NCI-H1930 (cell line): ENCODE results near the gene FXN.
"Not testable (repeated sequence)": the region's sequence is repeated elsewhere in the genome, so short reads cannot be mapped to it uniquely, and the experiment has no call there.

Experiments used
- DNase-seq, 2 experiments: peaks; one replicate each; lab custom pipeline; 2025; lab: John Stamatoyannopoulos, UW

Gene FXN

GRCh38 chr9:69027355-69028097 is 8.0 kb upstream of the FXN start:
- peak in 1 of 2 experiments; percentile 13 for DNase-seq

DNA sequence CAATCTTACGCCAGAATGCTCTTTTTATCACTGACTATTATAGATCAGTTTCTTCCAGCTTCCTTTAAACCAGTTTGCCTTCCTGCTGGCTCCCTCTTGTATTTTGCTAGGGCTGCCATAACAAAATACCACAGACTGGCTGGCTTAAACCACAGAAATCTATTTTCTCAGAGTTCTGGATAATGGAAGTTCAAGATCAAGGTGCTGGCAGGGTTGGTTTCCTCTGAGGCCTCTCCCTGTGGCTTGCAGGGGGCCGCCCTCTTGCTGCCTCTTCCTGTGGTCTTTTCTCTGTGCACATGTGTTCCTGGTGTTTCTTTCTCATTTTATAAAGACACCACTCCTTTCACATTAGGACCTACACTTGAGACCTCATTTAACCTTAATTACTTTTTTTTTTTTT is 6.8 kb upstream of the FXN start:
- no peak for DNase-seq

DNA sequence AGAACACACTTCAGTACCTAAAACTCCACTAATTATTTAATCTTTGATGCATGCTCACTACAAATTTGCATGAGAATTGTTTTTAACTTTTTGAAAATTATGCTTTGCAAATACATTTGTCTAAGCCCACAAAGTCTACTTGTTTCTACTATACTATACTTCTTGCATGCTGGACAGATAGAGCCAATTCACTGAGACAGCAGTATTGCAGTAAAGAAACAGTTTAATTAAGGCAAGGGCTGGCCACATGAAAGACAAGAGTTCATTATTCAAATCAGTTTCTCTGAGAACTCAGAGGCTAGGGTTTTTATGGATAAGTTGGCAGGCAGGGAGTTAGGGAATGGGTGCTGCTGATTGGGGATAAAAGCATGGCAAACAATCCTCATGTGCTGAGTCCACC is 6.0 kb upstream of the FXN start:
- no peak for DNase-seq

DNA sequence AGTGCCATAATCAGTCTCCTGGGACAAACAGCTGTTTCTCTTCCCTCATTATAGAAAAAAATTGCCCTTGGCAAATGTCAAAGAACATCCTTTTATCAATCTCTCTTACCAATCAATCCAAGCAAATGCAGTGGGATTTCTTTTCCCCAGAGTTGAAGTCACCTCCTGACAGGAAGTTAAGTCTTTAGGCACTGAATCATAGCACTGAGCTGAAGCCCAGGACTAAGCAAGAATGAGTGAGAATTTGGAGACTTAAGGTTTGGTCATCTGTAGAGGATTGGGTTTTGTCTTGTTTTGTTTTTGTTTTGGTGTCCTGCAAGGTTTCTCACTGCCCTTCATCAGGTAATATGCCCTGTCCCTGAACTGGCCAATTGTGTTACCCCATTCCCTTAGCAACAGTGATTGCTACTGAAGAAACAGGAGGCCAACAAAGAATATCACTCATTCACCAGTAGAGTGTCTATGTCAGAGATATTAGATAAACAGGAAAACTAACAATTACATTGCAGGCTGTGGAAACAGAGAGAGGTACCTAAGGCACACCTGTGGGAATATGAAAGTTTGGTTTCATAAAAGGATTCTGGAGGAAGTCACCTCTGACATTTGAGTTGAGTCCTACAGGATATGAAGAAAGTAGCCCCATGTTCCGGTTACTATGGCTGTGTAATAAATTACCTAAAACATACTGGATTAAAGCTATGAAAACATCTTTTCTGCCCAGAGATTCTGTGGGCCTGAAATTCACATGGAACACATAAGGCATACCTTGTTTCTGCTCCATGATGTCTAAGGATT is 4.5 kb upstream of the FXN start:
- no peak for DNase-seq

DNA sequence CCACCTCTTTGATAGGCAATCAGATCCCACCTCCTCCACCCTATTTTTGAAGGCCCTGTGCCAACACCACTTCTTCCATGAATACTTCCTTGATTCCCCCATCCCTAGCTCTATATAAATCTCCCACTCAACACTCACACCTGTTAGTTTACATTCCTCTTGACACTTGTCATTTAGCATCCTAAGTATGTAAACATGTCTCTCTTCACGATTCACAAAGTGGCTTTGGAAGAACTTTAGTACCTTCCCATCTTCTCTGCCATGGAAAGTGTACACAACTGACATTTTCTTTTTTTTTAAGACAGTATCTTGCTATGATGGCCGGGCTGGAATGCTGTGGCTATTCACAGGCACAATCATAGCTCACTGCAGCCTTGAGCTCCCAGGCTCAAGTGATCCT is 1.5 kb upstream of the FXN start:
- DNase-seq = no peak

- no peak for DNase-seq
These were observed 757 bp downstream of the FXN start for GRCh38 chr9:69036309-69036708.

- no peak for DNase-seq
These were observed 1.2 kb downstream of the FXN start for GRCh38 chr9:69036799-69037198.

- DNase-seq = no peak
These were observed 5.1 kb downstream of the FXN start for GRCh38 chr9:69040646-69041045.

GRCh38 chr9:69044240-69045219 is 9.0 kb downstream of the FXN start:
- DNase-seq = no peak

DNA sequence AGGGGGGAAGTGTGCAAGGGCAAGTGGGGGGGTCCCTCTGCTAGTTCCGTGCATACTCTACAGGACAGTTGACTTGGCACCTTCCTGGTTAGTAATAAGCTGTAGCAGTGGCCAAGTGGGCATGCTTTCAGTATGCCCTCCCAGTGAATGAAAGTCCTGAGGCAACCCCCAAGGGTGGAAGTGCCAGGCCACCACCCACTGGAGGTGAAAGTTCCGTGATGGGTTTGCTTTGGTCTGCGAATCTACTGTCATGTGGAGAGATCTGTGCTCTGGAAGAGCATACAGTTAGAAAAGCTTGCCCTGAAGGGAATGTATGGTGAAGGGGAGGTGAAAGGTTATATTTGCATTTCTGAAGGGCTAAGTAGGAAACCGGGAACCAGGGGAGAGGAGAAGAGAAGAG is 10.3 kb downstream of the FXN start:
- no peak for DNase-seq

DNA sequence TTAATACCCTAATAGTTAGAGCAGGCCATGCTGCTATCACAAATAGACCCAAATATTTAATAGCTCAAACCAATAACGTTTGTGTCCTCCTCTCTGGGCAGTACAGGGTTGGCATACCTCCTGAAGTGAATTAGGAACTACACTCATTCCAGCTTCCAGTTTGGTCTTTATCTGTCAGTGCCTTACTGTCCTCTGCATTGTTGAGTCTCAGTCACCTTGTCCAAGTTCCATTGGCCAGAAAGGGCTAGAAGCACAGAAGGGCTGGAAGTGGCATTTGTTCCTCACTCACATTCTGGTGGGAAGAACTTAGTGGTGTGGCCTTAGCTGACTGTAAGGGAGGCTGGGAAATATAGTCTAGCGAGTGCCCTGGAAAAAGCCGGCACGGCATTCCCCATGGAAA is 11.2 kb downstream of the FXN start:
- no peak for DNase-seq

GRCh38 chr9:69047371-69047770 is 11.8 kb downstream of the FXN start:
- DNase-seq = no peak

DNA sequence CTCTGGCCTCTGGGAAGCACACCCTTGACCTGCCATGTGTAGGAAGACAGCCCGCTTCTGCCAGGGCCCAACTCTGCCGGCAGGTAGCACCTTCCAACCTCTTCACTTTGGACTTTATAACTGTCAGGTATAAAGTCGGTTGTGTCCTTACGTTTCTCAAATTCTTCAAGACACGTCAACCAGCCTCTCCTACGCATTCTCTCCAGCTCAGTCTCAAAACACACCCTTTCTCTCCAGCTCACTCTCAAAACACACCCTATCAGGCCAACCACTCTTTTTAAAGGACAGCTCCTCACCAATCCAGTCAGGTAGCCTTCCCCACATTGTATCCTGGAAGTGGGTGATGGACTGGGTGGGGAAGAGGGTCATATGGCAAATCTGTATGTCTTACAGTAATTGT is 13.5 kb downstream of the FXN start:
- no peak for DNase-seq

GRCh38 chr9:69050936-69051335 is 15.4 kb downstream of the FXN start:
- DNase-seq = not testable (repeated sequence)

DNA sequence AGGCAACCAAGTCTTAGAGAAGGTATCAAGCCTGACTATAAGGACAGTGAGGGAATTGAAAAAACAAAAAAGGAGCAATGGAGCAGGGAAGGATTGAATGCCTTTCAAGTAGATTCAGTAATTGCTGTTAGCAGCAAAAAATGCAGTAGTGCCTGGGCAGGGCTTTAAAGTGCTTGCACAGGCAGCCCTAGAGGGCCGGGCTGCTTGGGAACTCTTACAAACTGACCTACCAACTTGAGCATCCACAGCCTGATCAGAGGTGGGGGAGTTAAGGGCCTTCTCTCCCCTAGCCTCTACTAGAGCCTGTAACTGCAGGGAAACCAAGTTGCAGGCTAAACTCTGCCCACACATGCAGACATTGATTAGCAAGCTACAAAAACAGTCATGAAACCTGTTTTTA is 19.4 kb downstream of the FXN start:
- DNase-seq = no peak

DNA sequence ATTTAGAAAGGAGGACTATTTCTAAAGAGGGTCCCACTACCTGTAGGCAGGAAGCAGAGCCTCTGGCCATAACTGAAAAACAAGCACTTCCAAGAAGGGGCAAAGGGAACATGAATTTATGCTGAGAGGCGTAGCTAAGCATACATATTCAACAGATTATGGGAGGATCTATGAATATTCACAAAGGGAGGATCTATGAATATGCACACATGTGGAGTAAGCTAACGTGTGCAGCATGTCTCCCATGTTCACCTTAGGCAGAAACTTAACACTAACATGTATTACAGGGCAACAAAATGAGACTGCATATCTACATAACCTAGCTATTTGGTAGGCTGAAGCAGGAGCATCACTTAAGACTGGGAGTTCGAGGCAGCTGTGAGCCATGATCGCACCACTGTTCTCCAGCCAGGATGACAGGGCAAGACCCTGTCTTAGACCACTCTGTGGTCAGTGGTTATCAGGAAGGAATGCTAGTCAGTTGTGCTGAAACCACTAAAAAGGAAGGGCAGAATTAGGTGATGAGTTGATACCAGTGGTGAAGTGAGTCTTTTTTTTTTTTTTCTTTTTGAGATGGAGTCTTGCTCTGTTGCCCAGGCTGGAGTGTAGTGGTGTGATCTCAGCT is 20.8 kb downstream of the FXN start:
- no peak for DNase-seq

GRCh38 chr9:69058101-69058500 is 22.5 kb downstream of the FXN start:
- DNase-seq = no peak

- no peak for DNase-seq
These were observed 25.2 kb downstream of the FXN start for GRCh38 chr9:69060766-69061165.

DNA sequence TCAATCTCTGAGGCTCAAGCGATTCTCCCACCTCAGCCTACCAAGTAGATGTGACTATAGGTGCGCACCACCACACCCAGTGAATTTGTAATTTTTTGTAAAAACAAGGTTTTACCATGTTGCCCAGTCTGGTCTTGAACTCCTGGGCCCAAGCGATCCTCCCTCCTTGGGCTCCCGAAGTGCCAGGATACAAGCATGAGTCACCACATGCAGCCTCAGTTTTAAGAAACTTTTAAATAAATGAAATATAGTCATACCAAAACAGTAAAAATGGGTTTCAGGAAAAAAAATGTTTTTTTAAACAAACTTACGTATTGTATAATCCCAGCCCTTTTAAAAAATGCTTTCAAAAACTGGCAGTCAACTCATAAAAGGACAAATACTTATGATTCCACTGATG is 26.6 kb downstream of the FXN start:
- no peak for DNase-seq

- DNase-seq = no peak
These were observed 28.3 kb downstream of the FXN start for GRCh38 chr9:69063839-69064238.

DNA sequence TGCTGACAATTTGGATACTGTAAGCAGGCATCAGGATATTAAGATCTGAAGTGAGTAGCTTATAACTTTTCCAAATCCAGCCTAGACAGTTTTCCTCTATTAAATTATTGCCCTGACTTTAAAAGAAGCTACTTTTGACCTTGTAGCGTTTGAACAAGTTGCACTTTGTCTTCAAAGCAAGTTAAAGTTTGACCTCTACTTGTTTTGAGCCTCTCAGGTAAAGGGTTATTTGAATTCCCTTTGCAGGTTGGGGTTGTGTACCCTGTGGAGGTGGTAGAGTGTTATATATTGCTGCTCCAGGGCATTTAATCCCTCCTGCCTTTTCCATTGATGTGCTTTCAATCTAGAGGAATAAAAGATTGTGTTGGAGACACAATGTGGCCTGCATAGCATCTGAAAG is 30.1 kb downstream of the FXN start:
- no peak for DNase-seq

GRCh38 chr9:69066955-69067354 is 31.4 kb downstream of the FXN start:
- DNase-seq = no peak
